GM21528 (cell line): ENCODE data around the gene TEX47.

ENCODE experiments used
- ATAC-seq: cut with Tn5 transposase; IDR thresholded peaks from one replicate; pipeline ENCODE4 v1.9.1; 2021; ENCODE audit warnings: mild to moderate bottlenecking, moderate library complexity; ENCODE audit not compliant: unreplicated experiment, low FRiP score

Gene TEX47

DNA sequence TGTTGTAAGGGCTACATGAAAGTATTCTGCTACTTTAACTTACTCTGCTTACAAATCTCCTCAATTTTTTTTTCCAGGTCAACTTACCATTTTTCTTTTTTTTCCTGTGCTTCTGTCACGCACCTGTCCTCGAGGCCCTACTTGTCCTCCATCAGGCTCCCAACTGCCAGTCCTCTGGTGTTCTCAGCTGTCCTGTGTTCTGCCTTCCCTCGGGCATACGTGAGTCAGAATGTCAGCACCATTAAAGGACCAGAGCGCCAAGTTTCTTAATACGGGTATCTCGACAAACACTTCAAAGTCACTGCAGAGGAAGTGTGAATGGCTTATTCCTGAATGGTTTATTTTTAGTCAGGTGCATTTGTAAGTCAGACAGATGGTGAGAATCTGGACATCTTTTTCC, at the start of gene TEX47:
TSS of gene TEX47 (minus strand) at position 185 of the 400 bp plus-strand sequence. CDS start 795 bp downstream, outside the sequence.
- no peak for ATAC-seq

DNA sequence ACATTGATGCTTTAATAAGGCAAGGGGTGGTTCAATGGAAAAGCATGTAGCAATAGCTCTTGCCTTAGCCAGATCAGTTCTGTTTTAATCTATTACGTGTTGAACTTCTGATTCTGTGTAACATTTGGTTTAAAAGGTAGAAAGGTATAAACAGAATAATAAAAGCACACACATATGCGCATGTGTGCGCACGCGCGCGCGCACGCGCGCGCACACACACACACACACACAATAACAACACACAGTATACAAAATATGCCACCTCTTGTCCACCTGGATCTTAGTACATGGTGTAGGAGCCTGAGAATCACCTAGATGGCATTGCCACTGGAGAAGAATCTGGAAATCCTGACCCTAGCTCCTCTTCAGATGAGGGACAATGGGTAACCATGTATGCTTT, 49.6 kb upstream of the TEX47 start:
- ATAC-seq, result no peak

DNA sequence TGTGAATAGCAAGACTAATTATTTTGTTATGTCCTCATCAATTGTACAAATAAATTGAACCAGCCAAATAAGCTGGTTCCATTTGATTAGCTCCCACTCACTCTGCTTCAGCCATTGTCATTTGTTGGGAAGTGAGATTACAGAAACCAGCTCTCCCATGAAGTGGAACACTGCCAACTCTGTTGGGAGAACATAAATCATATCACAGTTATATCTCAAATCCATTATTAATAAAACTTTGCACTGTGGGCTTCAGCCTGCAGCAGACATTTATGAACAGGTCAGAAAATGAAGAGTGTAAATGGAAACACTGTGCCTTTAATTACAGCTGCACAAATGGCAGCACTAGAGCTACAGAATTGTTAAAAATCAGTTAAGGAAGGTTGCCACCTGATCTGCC, 46.7 kb upstream of the TEX47 start:
- ATAC-seq, result no peak

DNA sequence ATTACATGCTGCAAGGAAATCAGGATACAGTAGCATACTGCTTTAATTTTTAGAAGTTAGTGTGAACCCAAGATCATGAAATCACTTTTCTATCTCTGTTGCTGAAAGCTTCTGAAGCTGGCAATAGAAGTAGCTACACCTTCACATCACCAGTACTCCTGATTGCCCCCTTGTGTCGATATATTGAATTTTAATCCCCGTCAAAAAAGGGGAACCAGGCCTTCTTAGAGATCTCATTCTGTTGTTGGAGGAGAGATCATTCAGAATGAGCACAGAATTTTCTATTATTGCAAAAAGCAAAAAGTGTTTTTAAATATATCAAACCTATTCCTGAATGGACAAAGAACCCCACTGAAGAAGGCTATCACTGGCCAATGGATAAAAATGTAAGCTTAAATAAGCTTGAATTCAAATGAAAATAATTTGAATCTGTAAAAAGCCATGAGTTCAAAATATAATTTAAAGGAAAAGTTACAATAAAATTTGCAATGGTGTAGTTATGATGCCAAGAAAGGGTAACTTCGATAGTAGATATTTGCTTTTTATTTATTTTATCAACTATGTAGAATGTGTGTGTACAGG, 39.7 kb upstream of the TEX47 start:
- no peak for ATAC-seq

DNA sequence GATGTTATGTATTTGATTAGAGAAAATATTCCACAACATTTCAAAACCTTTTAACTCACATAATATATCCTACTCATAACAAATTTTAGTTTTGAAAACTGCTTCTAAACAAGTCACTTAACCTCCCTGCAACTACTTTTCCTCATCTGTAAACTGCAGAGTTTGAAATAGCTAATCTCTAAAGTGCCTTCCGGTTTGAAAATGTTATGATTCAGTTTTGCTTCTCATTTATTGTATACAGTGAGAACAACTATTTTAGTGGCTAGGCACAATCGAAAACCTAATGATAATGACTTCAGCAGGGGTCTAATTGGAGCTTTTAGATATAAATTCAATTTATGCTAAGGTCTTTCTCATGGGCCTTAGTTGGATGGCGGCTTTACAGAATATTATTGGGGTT, 30.7 kb upstream of the TEX47 start:
- no peak for ATAC-seq

DNA sequence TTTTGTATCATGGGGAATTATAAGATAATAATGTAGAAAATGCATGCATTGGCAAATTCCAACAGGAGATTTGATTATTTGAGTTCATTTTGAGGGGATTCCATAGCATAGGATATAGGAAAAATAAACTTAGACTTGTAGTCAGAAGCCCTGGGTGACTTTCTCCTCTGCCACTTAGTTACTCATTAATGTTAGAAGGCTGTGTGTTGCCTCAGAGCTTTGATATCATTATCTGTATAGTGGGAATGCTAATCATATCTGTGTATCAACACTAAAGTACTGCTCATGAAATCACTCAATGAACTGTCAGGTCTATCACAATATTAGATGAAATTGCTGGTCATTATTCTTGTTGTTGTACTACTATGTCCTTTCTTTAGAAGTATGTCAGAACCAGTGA, 23.0 kb upstream of the TEX47 start:
- no peak for ATAC-seq

DNA sequence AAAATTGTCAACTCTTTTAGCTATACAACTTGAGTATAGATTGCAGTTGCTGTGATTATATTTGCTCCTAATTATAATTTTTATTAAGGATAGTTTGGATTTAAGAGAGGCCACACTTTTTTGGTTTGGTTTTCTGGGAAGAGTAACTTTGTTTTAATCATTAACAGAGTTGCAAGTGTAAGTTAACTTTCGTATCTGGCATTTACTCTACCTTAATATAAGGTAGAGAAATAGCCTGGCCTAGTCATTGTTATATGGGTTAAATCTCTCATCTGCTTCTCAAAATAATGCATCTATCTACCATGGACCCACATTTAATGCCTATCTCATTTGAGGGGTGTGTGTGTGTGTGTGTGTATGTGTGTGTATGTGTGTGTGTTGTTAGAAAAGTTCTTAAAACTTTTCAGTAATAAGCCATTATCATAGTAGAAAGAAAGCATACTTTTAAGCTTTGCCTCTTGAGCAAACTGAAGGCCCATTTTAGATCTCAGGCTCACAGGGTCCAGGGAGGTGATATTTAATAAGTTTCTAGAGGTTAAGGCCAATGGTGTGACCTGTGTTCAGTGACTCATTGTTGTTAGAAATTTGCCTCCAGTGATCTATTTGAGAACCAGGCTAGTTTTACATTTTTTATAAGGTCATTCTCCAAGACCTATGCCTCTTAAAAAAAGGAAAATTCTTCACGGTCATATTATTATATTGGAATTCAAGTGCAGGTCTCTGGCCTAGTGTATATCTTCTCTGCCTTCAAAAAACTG, 10.9 kb upstream of the TEX47 start:
- ATAC-seq, result no peak

DNA sequence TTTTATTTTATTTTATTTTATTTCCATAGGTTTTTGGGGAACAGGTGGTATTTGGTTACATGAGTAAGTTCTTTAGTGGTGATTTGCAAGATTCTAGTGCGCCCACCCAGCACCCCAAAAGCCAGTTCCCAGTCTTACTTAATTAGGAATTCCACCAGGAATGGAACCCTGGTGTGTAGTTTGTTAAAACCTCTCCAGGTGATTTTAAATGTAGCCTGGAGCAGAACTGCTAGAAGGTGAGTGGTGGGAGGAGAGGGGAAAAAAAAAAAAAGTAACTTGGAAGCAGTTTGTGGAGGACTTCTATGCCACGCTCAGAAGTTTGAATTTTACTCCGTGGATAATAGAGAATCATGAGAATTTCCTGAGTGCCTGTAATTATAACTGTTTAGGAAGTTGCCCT, 5.5 kb upstream of the TEX47 start:
- ATAC-seq, result no peak

DNA sequence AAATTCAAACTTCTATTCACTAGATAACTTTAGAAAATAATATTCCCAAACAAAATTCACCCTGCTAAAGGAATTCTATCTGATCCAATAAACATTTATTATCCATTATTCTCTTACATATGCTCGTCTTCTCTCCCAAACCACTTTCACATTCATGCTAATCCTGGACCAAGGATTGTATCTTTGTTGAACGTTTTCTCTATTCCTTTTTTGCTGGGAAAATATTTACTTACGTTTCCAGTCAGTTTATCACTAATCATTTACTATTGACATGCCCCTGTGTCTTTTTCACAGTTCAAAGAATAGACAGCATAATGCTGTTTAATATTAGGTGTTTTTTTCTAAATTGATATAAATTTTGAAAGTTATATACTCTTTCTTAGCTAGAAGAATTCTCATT, 3.2 kb downstream of the TEX47 start:
- no peak for ATAC-seq

DNA sequence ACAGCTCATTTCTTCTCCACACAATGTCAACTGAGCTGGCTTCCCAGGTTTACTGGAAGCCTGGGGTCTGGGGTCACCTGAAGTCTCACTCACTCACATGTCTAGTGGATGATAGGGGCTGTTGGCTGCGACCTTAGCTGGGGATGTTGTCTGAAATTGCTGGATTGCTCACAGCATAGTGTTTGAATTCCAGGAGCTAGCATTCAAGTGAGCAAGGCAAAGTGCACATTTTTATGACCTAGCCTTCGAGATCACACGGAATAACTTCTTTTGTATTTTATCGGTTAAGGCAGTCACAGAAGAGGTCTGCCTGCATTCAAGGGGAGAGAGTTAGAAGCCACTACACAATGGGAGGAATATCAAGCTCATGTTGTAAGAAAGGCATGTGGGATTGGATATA, 3.6 kb downstream of the TEX47 start:
- ATAC-seq, result no peak

DNA sequence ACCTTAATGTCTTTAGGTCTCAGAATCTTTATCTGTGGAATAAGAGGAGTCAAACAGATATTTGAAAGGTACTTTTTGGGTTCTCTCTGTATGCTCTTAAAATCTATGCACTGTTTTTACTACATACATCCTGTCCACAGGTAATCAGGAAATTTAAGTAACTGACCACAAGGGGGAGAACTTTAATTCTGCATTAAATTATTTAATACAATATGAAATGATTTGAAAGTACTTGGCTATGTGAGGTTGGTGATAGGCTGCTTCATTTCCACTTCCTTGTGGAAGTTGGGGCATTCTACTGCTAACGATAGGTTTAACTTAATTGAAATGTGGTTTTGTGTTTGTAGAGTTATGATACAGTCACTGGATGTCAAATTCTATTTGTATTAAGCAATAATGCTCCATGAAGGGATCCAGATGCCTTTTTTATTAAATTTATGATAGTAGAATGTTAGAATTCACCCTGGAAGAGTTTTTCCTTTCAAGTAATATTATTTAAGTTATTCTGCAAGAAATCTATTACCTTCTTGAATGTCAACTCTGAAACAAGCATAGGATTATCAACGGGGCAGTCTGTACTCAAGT, 6.0 kb downstream of the TEX47 start:
- no peak for ATAC-seq

DNA sequence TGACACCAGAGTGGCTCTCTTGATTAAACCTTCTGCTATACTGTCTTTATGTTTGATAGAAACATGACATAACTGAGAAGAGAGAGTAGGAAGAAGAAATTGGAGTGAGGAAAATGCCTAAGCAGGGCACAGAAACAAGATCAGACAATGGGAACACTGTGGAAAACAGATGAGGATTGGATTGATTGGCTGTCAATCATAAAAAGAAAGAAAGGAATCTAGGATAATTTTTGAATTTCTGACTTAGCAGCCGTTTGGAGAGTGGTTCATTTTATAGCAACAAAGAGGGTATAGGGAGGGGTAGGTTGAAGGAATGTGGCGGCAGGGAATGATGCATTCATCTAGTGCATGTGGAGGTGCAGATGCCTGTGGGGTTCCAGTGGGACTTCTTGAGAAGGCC, 7.8 kb downstream of the TEX47 start:
- no peak for ATAC-seq

DNA sequence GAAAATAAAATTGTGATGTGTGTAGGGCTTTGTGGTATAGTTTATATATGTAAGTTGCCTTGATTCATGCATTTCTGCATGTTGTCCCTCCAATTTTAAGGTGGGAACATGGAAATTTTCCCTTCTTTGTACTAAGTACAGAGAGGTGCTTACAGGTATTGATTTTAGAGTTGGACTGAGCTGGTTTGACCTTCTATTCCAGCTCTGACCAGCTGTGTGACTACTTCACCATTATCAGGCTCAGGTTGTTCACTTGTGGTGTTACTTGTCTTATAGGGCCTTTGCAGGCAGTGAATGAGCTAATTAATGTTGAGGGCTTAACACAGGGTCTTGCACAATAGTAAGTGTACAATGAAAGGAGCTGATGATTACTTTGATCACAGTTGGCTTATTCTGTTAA, 19.7 kb downstream of the TEX47 start:
- ATAC-seq, result no peak

DNA sequence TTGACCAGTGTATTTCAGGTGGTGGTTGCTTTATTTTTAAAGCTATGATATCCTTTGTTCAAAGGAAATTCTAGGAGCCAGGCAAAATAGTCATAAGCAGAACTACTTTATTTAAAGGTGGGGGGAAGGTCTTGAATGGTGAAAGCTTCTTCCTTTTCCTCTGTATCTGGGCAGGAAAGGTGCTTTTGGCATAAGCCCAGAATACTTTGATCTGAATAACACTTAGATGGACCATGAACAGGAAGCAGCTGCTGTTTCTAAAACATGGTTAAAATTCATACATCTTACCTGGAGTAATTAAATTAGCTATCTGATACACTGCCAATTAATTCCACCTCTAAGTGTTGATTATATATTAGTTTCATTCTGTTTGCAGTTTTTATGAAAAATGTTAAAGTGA, 22.8 kb downstream of the TEX47 start:
- no peak for ATAC-seq

DNA sequence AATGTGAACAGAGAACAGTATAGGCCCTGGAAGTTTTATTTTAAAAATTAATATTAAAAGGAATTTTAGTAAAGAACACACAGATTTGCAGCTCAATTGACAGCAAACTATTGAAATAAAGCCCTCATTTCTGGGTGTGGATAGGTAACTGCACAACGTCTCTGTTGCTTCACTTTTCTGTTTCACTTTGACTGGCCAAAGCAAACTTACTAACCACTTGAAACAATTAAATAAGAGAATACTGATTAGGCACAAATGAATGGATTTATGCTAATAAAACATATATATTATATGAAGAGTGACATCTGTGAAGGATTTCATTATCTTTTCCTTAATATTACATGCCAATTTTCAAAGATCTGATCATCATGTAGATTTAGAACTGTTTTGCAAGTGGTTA, 24.1 kb downstream of the TEX47 start:
- ATAC-seq, result no peak

DNA sequence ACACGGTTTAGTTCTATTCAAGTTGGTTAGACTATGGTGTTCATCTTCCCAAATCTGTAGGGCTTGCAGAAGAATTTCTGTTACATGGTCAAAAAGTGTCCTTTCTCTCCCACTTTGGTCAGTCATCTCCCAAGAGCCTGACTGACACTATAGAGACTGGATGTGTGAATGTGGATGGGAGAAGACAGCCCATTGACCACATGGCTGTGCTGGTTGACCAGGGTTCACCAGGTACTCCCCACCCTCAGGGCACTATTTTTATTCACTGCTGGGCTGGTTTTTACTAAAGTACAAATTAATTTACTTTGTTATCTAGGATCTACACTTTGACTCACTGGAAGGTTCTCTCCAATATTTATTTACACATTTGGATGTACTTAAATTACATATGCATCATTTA, 33.8 kb downstream of the TEX47 start:
- ATAC-seq, result no peak

DNA sequence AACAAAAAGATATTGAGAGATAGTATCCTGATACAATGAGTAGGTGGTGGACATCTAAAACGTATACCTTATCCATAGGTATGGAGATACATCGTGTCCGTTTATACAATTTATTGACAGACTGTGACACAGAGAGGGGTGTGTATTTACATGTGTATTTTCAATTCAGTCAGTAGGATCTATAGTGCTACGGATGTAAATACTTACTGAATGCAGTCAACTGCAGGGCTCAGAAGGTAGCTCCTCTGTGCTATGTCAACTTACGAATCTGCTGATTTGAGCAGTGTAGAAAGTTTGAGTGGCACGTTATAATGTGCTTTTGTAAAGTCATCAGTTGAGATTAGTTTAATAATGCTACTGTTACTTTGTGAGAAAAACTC, 35.4 kb downstream of the TEX47 start:
- ATAC-seq, result no peak

DNA sequence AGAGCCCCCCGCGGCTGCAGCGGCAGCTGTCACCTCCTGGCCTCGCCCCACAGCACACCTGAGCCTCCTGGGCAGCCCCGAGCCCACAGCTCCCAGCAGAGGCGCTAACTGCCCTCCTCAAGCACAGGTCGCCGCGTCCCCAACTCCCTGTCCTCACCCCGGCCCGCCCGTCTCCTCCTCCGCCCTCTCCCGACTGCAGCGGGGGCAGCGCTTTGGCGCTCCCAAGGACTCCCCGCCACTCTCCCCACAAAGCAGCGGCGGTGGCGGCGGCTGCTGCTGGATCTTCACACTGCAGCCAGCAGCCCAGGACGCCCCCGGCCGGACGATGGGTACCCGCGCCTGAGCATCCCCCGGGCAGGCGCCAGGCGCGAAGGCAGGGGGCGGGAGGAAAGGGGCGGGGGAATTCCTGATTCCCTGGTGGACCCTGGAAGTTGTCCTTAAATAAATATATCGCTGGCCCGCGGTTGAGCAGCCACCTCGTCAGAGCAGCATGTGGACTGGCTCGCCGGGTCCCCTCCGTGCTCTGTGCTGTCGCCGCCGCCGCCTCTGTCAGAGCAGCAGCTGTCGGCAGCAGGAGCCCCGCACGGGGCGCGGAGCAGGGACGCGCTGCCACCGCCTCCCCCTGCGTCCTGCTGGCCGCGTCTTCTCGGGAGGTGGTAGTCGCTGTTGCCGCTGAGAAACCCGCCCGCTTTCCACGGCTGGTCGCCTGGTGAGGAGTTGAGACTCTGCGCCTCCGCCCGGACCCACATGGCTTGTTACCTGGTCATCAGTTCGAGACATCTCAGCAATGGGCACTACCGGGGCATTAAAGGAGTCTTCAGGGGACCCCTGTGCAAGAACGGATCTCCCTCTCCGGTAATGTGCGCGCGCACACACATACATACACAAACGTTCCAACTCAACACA, 36.1 kb downstream of the TEX47 start, which contains the start of gene ZNF804B:
TSS of gene ZNF804B (plus strand) at position 471 of the 906 bp plus-strand sequence. CDS start at position 748, 277 bp downstream.
- no peak for ATAC-seq

DNA sequence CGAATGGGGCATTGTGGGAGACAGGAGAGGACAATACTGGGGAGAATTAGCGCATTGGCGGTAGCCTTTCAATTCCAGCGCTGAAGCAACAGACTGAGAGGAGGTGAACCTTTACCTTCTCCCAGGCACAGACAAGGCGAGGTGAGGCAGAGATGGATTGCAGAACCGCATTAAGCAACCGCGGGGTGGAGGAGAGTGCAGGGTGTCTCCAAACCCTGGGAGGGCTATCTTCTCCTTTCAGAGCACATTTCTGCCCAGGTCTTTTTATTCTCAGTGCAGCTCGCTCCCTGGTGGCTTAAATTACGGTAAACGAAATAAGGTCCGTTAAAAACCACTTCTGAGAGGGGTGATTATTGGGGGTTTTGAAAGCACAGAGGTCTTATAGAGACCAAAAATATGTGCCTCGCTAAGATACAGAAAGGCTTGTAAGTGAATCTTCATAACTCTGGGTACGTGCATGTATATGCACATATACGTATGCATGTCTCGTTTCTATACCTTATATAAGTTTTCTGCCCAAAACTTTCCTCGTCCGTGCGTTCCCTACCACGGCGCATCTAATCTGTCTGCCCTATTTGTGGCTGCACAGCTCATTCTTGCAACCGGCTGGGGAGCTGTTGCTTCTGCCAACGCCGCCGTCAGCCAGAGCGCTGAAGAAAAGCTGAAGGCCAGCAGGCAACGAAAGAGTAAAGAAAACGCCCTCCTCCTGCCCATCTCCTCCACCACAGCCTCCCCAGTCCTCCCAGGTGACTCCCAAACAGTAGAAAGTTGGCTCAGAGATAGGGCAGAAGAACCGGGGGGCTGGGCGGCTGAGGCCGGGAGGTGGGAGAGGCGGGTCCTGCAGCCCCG, 36.9 kb downstream of the TEX47 start:
- no peak for ATAC-seq

DNA sequence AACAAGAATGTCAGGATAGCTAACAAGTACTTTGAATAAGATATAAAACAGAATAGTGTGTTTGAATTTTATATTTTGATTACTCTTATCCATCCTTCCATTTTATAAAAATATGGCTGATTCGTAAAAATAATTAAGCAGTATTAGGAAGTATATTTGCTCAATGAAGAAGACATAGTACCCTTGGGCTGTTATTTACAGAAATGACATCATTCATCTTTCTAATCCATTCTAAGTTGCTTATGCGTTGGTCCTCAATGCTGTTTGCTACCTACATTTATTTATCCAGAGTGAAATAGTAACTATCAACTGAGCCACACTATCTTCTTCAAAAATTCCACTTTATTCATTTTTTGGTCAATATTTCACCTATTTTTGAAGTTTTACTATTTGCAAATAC, 38.2 kb downstream of the TEX47 start:
- ATAC-seq, result no peak
